Mesenchymal stem cell (in vitro differentiated cells and primary cell): ENCODE measurements around the gene GRIN3B.
"Not testable (repeated sequence)": the region's sequence is repeated elsewhere in the genome, so short reads cannot be mapped to it uniquely, and the experiment has no call there.

Source experiments
- DNase-seq: peaks from one replicate; pipeline ENCODE4 v3.0.0-alpha.2; 2013
- H2AFZ ChIP-seq: one replicate; pipeline ENCODE4 v1.6.1; 2013; ENCODE audit warnings: low read depth, mild to moderate bottlenecking, control low read depth, inconsistent platforms, low read length, moderate library complexity
- H2AK5ac ChIP-seq: 2 replicates; pipeline ENCODE4 v1.6.1; 2013; ENCODE audit warnings: low read length, moderate library complexity, mild to moderate bottlenecking, inconsistent platforms; ENCODE audit not compliant: severe bottlenecking
- H2BK120ac ChIP-seq: one replicate; pipeline ENCODE4 v1.6.1; 2013; ENCODE audit warnings: low read depth, mild to moderate bottlenecking, inconsistent platforms, low read length, moderate library complexity
- H2BK12ac ChIP-seq, 2 experiments: one replicate each; pipeline ENCODE4 v1.6.1; 2013; ENCODE audit warnings: inconsistent platforms in 2 of 2, low read length in 2 of 2, mild to moderate bottlenecking in 2 of 2, moderate library complexity in 2 of 2, control low read depth in 1 of 2
- H2BK15ac ChIP-seq: one replicate; pipeline ENCODE4 v1.6.1; 2013; ENCODE audit warnings: mild to moderate bottlenecking, low read depth, inconsistent platforms; ENCODE audit not compliant: poor library complexity, severe bottlenecking
- H2BK5ac ChIP-seq: 2 replicates; pipeline ENCODE4 v1.6.1; 2013; ENCODE audit warnings: low read depth, mild to moderate bottlenecking, low read length, control low read depth, inconsistent platforms; ENCODE audit not compliant: poor library complexity, severe bottlenecking
- H3K14ac ChIP-seq, 2 experiments: one replicate each; pipeline ENCODE4 v1.6.1; 2013; ENCODE audit warnings: inconsistent platforms in 2 of 2, low read length in 2 of 2, control low read depth in 1 of 2, mild to moderate bottlenecking in 1 of 2, moderate library complexity in 1 of 2
- H3K18ac ChIP-seq, 2 experiments: one replicate each; pipeline ENCODE4 v1.6.1; 2013; ENCODE audit warnings: inconsistent platforms in 2 of 2, low read length in 2 of 2, control low read depth in 1 of 2, low read depth in 1 of 2, mild to moderate bottlenecking in 1 of 2
- H3K23ac ChIP-seq, 2 experiments: one replicate each; pipeline ENCODE4 v1.6.1; 2013; ENCODE audit warnings: inconsistent platforms in 2 of 2, low read length in 2 of 2, mild to moderate bottlenecking in 2 of 2, moderate library complexity in 2 of 2, control low read depth in 1 of 2
- H3K27ac ChIP-seq: 2 replicates; pipeline ENCODE4 v1.5.1; 2013; ENCODE audit warnings: mild to moderate bottlenecking, moderate library complexity, low read length, control low read depth, inconsistent platforms; ENCODE audit not compliant: poor library complexity, severe bottlenecking
- H3K27me3 ChIP-seq, 2 experiments: 2 replicates each; pipeline versions ENCODE4 v1.6.1 to v1.7.0; 2013; ENCODE audit warnings: low read length in 2 of 2, mild to moderate bottlenecking in 2 of 2, moderate library complexity in 2 of 2, control low read depth in 1 of 2, inconsistent platforms in 1 of 2; ENCODE audit not compliant: control insufficient read depth in 1 of 2, insufficient read depth in 1 of 2
- H3K36me3 ChIP-seq, 2 experiments: 2 replicates each; pipeline versions ENCODE4 v1.6.1 to v1.7.0; 2013; ENCODE audit warnings: low read length in 2 of 2, control low read depth in 1 of 2, inconsistent platforms in 1 of 2, low read depth in 1 of 2, mild to moderate bottlenecking in 1 of 2; ENCODE audit not compliant: insufficient read depth in 2 of 2, control insufficient read depth in 1 of 2
- H3K4ac ChIP-seq, 2 experiments: one replicate each; pipeline ENCODE4 v1.6.1; 2013; ENCODE audit warnings: inconsistent platforms in 2 of 2, low read length in 2 of 2, mild to moderate bottlenecking in 2 of 2, moderate library complexity in 2 of 2, control low read depth in 1 of 2, low read depth in 1 of 2
- H3K4me1 ChIP-seq: 2 replicates; pipeline ENCODE4 v1.6.1; 2013; ENCODE audit warnings: low read depth, low read length, control low read depth; ENCODE audit not compliant: control insufficient read depth, insufficient read depth
- H3K4me2 ChIP-seq: 2 replicates; pipeline ENCODE4 v1.6.1; 2013; ENCODE audit warnings: low read length, mild to moderate bottlenecking, inconsistent platforms; ENCODE audit not compliant: poor library complexity, severe bottlenecking
- H3K4me3 ChIP-seq, 2 experiments: 2 replicates each; pipeline versions ENCODE4 v1.5.1 to v1.7.0; 2013; ENCODE audit warnings: low read length in 2 of 2, mild to moderate bottlenecking in 2 of 2, control low read depth in 1 of 2, low read depth in 1 of 2; ENCODE audit not compliant: insufficient read depth in 1 of 2
- H3K79me1 ChIP-seq: replicated peaks from 2 replicates; pipeline ENCODE4 v1.6.1; 2013; ENCODE audit warnings: mild to moderate bottlenecking, control low read depth, low read length, inconsistent platforms; ENCODE audit not compliant: poor library complexity, severe bottlenecking
- H3K9ac ChIP-seq: 2 replicates; pipeline ENCODE4 v1.7.0; 2013; ENCODE audit warnings: mild to moderate bottlenecking, low read length, moderate library complexity
- H3K9me3 ChIP-seq: 2 replicates; pipeline ENCODE4 v1.7.0; 2013; ENCODE audit warnings: mild to moderate bottlenecking, low read length; ENCODE audit not compliant: control insufficient read depth
- H4K8ac ChIP-seq: one replicate; pipeline ENCODE4 v1.6.1; 2013; ENCODE audit warnings: inconsistent platforms, mild to moderate bottlenecking, low read length, moderate library complexity
- H4K91ac ChIP-seq: one replicate; pipeline ENCODE4 v1.6.1; 2013; ENCODE audit warnings: mild to moderate bottlenecking, low read length, inconsistent platforms
- WGBS: methylation state at CpG from one replicate; pipeline ENCODE4 v1.1.7; 2013; ENCODE audit warnings: mixed read lengths; 5-methylcytosine and 5-hydroxymethylcytosine counted together

The GRIN3B gene

GRCh38 chr19:1019980-1020867, 20.0 kb downstream of the GRIN3B start:
- H3K9me3 ChIP-seq = no peaks in the 10 kb centered on the region
- H3K9ac ChIP-seq = peak overlapping the region; percentile 90
- peak overlapping the region; percentile 94 to 96 for H3K18ac ChIP-seq
- peak overlapping the region; percentile 9 for H2BK5ac ChIP-seq
- H3K4ac ChIP-seq = peak overlapping the region; percentile 52 to 69
- peak overlapping the region; percentile 73 to 96 for H3K4me3 ChIP-seq
- H3K36me3 ChIP-seq = peaks cover 0 to 29% of the 10 kb centered on the region in 2 experiments
- H3K4me2 ChIP-seq = peak overlapping the region; percentile 96
- peak overlapping the region in 1 of 2 experiments; percentile 94 for H3K14ac ChIP-seq
- H3K27ac ChIP-seq = no peak overlapping the region
- H2BK15ac ChIP-seq = peak overlapping the region; percentile 56
- peak overlapping the region in 1 of 2 experiments; percentile 94 for H3K23ac ChIP-seq
- peaks cover 51% of the 10 kb centered on the region for H3K4me1 ChIP-seq
- WGBS = 6% methylated on average over 51 of the region's 60 CpGs
- H3K79me1 ChIP-seq = no peaks in the 10 kb centered on the region
- H2BK12ac ChIP-seq = peak overlapping the region in 1 of 2 experiments; percentile 51
- peak overlapping the region; percentile 29 for H4K91ac ChIP-seq
- peak overlapping the region; percentile 84 for H2BK120ac ChIP-seq
- peak overlapping the region; percentile 80 for H4K8ac ChIP-seq
- H2AFZ ChIP-seq = no peak overlapping the region
- H3K27me3 ChIP-seq = no peaks in the 10 kb centered on the region
- DNase-seq = no peak
- no peak overlapping the region for H2AK5ac ChIP-seq

GRCh38 chr19:1020868-1021425, 20.7 kb downstream of the GRIN3B start, which contains the start of gene TMEM259:
TSS of gene TMEM259 (minus strand) at chr19:1021123. CDS start at chr19:1020996, 127 bp downstream.
- peak within 1 kb of the TSS; percentile 73 to 96 for H3K4me3 ChIP-seq
- peak within 1 kb of the TSS; percentile 84 for H2BK120ac ChIP-seq
- H2AK5ac ChIP-seq = no peak within 1 kb of the TSS
- no peaks in the 10 kb centered on the region for H3K9me3 ChIP-seq
- peak within 1 kb of the TSS in 1 of 2 experiments; percentile 51 for H2BK12ac ChIP-seq
- peak; percentile 97 for DNase-seq
- H2AFZ ChIP-seq = no peak within 1 kb of the TSS
- H2BK15ac ChIP-seq = peak within 1 kb of the TSS; percentile 56
- H3K36me3 ChIP-seq = peaks cover 0 to 25% of the 10 kb centered on the region in 2 experiments
- H3K27me3 ChIP-seq = no peaks in the 10 kb centered on the region
- under 1% methylated on average over 43 of the region's 68 CpGs for WGBS
- peak within 1 kb of the TSS; percentile 80 for H4K8ac ChIP-seq
- H3K79me1 ChIP-seq = no peaks in the 10 kb centered on the region
- H3K14ac ChIP-seq = peak within 1 kb of the TSS in 1 of 2 experiments; percentile 94
- H3K4ac ChIP-seq = peak within 1 kb of the TSS; percentile 52 to 69
- H3K9ac ChIP-seq = peak within 1 kb of the TSS; percentile 90
- peak within 1 kb of the TSS; percentile 96 for H3K4me2 ChIP-seq
- peak within 1 kb of the TSS; percentile 79 for H3K27ac ChIP-seq
- H3K23ac ChIP-seq = peak within 1 kb of the TSS in 1 of 2 experiments; percentile 94
- H4K91ac ChIP-seq = peak within 1 kb of the TSS; percentile 29
- peak within 1 kb of the TSS; percentile 9 for H2BK5ac ChIP-seq
- peaks cover 47% of the 10 kb centered on the region for H3K4me1 ChIP-seq
- peak within 1 kb of the TSS; percentile 94 to 96 for H3K18ac ChIP-seq

GRCh38 chr19:1023883-1024188, 23.6 kb downstream of the GRIN3B start:
- Histone ChIP-seq H3K4me1 (peaks cover 21% of the 10 kb centered on the region), H3K36me3 (peaks cover 0 to 15% of the 10 kb centered on the region in 2 experiments)
- H2BK12ac ChIP-seq, H3K9ac ChIP-seq, H3K4me2 ChIP-seq, H4K91ac ChIP-seq, H3K4me3 ChIP-seq, DNase-seq, H2BK15ac ChIP-seq, H4K8ac ChIP-seq, H3K18ac ChIP-seq, H3K79me1 ChIP-seq, H3K4ac ChIP-seq, H3K14ac ChIP-seq, H3K23ac ChIP-seq, H3K27ac ChIP-seq, H2AK5ac ChIP-seq, H3K27me3 ChIP-seq, H3K9me3 ChIP-seq, H2BK5ac ChIP-seq, H2BK120ac ChIP-seq, H2AFZ ChIP-seq: not testable (repeated sequence)
- WGBS = 96% methylated on average over 5 of the region's 5 CpGs

GRCh38 chr19:1025080-1025479, 24.9 kb downstream of the GRIN3B start:
- H2AK5ac ChIP-seq, H4K91ac ChIP-seq, H3K4me2 ChIP-seq, H3K79me1 ChIP-seq, H2BK5ac ChIP-seq, H3K4ac ChIP-seq, H2BK15ac ChIP-seq, H3K9me3 ChIP-seq, H3K18ac ChIP-seq, H3K4me3 ChIP-seq, H3K14ac ChIP-seq, DNase-seq, H3K27me3 ChIP-seq, H2BK12ac ChIP-seq, H3K9ac ChIP-seq, H2AFZ ChIP-seq, H4K8ac ChIP-seq, H3K23ac ChIP-seq: not testable (repeated sequence)
- H3K27ac ChIP-seq = peak overlapping the region; percentile 100
- WGBS = 88% methylated on average over 4 of the region's 6 CpGs
- peaks cover 4 to 13% of the 10 kb centered on the region in 2 experiments for H3K36me3 ChIP-seq
- H2BK120ac ChIP-seq = peak overlapping the region; percentile 15
- H3K4me1 ChIP-seq = peaks cover 14% of the 10 kb centered on the region
